SK-N-SH (cell line): ENCODE measurements around the gene LPP.

Source experiments
- CTCF ChIP-seq: fragments of 200-600 bp; sonication (generic); IDR thresholded peaks from 2 replicates; pipeline ENCODE4 v1.6.1; 2017; ENCODE audit warnings: antibody characterized with exemption, mild to moderate bottlenecking, moderate library complexity
- RCOR1 ChIP-seq: fragments of 150-350 bp; IDR thresholded peaks from 2 replicates; pipeline ENCODE4 v1.6.1; 2017; ENCODE audit warnings: antibody characterized with exemption, low read length
- RXRA ChIP-seq: IDR thresholded peaks from 2 replicates; pipeline ENCODE4 v1.4.0; 2012; ENCODE audit warnings: low read depth, mild to moderate bottlenecking, borderline replicate concordance

- TF ChIP-seq CTCF, result no peak
- no peak for TF ChIP-seq RXRA
- TF ChIP-seq RCOR1, result no peak
Measured at GRCh38 chr3:188209740-188210139, 55.8 kb downstream of the LPP start.
